ENCODE results near the gene CD300LD. TPM values are rescaled to one million over a fixed set of nuclear protein-coding genes. Genes with fewer than 3 reads are reported as not detected.

Gene CD300LD
- total RNA-seq, 1 donor from 2014 or later: not detected

GRCh38 chr17:74624131-74624530 is 32.0 kb upstream of the CD300LD start:
- no peaks in the 10 kb centered on the region for H3K27me3 ChIP-seq (ENCODE audit: control insufficient read depth, insufficient read depth, low read length)

GRCh38 chr17:74623693-74624093 is 31.6 kb upstream of the CD300LD start, which contains the start of gene CD300E:
TSS of gene CD300E (minus strand) at chr17:74623738. CDS start at chr17:74623621, 117 bp downstream.
- TF ChIP-seq CTCF (IDR thresholded peaks at IDR 0.05; ENCODE audit: insufficient read depth, low read length, poor library complexity, severe bottlenecking): no peak
- Histone ChIP-seq H3K27me3 (ENCODE audit: control insufficient read depth, insufficient read depth, low read length) (no peaks in the 10 kb centered on the region), H3K4me3 (ENCODE audit: low read depth, low read length) (no peak within 1 kb of the TSS), H3K36me3 (ENCODE audit: control insufficient read depth, insufficient read depth, low read length) (no peaks in the 10 kb centered on the region)
- DNase-seq (ENCODE audit: low read depth): no peak

More at GRCh38 chr17:74624131-74624530, 32.0 kb upstream of the CD300LD start:
- H3K36me3 ChIP-seq (ENCODE audit: control insufficient read depth, insufficient read depth, low read length): no peaks in the 10 kb centered on the region
- TF ChIP-seq CTCF (IDR thresholded peaks at IDR 0.05; ENCODE audit: insufficient read depth, low read length, poor library complexity, severe bottlenecking): no peak
- no peak for DNase-seq (ENCODE audit: low read depth)
- no peak overlapping the region for H3K4me3 ChIP-seq (ENCODE audit: low read depth, low read length)

- DNase-seq (ENCODE audit: low read depth): no peak
- Histone ChIP-seq H3K4me3 (ENCODE audit: low read depth, low read length) (no peak overlapping the region), H3K27me3 (ENCODE audit: control insufficient read depth, insufficient read depth, low read length) (no peaks in the 10 kb centered on the region)
Observed at GRCh38 chr17:74619077-74619673, 27.1 kb upstream of the CD300LD start.

GRCh38 chr17:74618451-74618850 is 26.4 kb upstream of the CD300LD start:
- Histone ChIP-seq H3K36me3 (ENCODE audit: control insufficient read depth, insufficient read depth, low read length) (no peaks in the 10 kb centered on the region), H3K4me3 (ENCODE audit: low read depth, low read length) (no peak overlapping the region), H3K27me3 (ENCODE audit: control insufficient read depth, insufficient read depth, low read length) (no peaks in the 10 kb centered on the region)
- no peak for TF ChIP-seq CTCF (IDR thresholded peaks at IDR 0.05; ENCODE audit: insufficient read depth, low read length, poor library complexity, severe bottlenecking)
- DNase-seq (ENCODE audit: low read depth): no peak

More at GRCh38 chr17:74619077-74619673, 27.1 kb upstream of the CD300LD start:
- H3K36me3 ChIP-seq (ENCODE audit: control insufficient read depth, insufficient read depth, low read length): no peaks in the 10 kb centered on the region
- TF ChIP-seq CTCF (IDR thresholded peaks at IDR 0.05; ENCODE audit: insufficient read depth, low read length, poor library complexity, severe bottlenecking): no peak

- no peak overlapping the region for H3K4me3 ChIP-seq (ENCODE audit: low read depth, low read length)
- no peak for DNase-seq (ENCODE audit: low read depth)
- TF ChIP-seq CTCF (IDR thresholded peaks at IDR 0.05; ENCODE audit: insufficient read depth, low read length, poor library complexity, severe bottlenecking): no peak
- H3K27me3 ChIP-seq (ENCODE audit: control insufficient read depth, insufficient read depth, low read length): no peaks in the 10 kb centered on the region
- H3K36me3 ChIP-seq (ENCODE audit: control insufficient read depth, insufficient read depth, low read length): no peaks in the 10 kb centered on the region
Observed at GRCh38 chr17:74616696-74617095, 24.6 kb upstream of the CD300LD start.

GRCh38 chr17:74612046-74612445 is 20.0 kb upstream of the CD300LD start:
- TF ChIP-seq CTCF (IDR thresholded peaks at IDR 0.05; ENCODE audit: insufficient read depth, low read length, poor library complexity, severe bottlenecking): no peak
- H3K4me3 ChIP-seq (ENCODE audit: low read depth, low read length): no peak overlapping the region
- DNase-seq (ENCODE audit: low read depth): no peak
- no peaks in the 10 kb centered on the region for H3K27me3 ChIP-seq (ENCODE audit: control insufficient read depth, insufficient read depth, low read length)
- no peaks in the 10 kb centered on the region for H3K36me3 ChIP-seq (ENCODE audit: control insufficient read depth, insufficient read depth, low read length)
